ENCODE data around the gene SLC6A6. TPM values are rescaled to one million over a fixed set of nuclear protein-coding genes. Genes with fewer than 3 reads are reported as not detected.
A peak's percentile ranks its signal among the peaks of the same experiment; 100 is the strongest.

SLC6A6 gene
- total RNA-seq, 2 donors from 2014 or later = 43.1 to 56.5 TPM

DNA sequence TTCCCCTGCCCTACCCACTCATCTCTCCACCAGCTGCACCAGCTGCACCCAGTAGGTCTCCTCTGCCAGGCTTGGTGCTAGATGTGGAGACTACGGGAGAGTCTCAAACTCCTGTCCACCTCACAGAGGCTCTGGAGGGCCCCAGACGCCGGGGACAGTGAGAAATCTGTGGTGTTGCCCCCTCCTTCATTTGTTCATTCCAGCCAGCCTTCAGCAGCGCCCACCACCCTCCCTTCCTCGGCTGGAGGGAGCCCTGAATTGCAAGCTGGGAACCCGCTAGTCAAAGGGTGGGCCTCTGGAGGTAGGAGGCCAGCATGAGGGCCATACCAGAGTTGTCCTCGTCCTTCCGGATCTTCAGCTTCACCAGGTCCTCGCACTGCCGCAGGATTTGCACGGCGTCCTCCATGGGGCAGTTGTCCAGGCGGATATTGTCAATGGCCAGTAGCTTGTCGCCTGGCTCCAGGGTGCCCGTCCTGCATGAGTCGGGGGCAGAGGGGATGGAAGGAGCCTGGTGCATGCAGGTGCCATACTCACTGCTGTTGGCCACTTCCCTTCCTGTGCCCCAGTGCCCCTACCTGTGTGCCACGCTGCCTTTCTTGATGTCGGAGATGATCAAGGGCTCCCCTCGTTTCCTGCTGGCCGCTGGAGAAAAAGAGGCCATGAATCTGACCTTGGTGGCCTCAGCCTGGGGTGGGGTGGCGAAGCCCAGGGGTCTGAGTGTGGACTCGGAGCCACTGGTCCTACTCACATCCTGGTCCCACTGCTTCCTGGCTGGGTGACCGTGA, 108.6 kb downstream of the SLC6A6 start:
- no peaks in the 10 kb centered on the region for H3K9me3 ChIP-seq (ENCODE audit: control insufficient read depth, low read length)
- 90 to 92% methylated on average over 17 to 23 of the region's 23 CpGs for WGBS, 2 experiments (ENCODE audit: insufficient coverage in 1 of 2, insufficient read length in 1 of 2)
- H3K9me3 Mint-ChIP-seq = no peaks in the 10 kb centered on the region
- DNase-seq = peak; percentile 41
- no peaks in the 10 kb centered on the region for H3K27me3 ChIP-seq (ENCODE audit: control insufficient read depth, insufficient read depth, low read length, poor library complexity, severe bottlenecking)
- no peak overlapping the region for H3K4me3 Mint-ChIP-seq
- H3K9ac ChIP-seq (ENCODE audit: extremely low read depth, low read length, poor library complexity, severe bottlenecking) = no peak overlapping the region
- H3K36me3 Mint-ChIP-seq (ENCODE audit: low read depth) = no peaks in the 10 kb centered on the region
- no peak overlapping the region for H3K27ac Mint-ChIP-seq
- H3K36me3 ChIP-seq (ENCODE audit: control insufficient read depth, insufficient read depth, low read length) = no peaks in the 10 kb centered on the region
- no peak overlapping the region for H3K27ac ChIP-seq (ENCODE audit: low read depth, low read length)
- H3K27me3 Mint-ChIP-seq (ENCODE audit: insufficient read depth) = peaks cover 2% of the 10 kb centered on the region
- H3K4me1 Mint-ChIP-seq = no peaks in the 10 kb centered on the region
- TF ChIP-seq, protein P1, sequence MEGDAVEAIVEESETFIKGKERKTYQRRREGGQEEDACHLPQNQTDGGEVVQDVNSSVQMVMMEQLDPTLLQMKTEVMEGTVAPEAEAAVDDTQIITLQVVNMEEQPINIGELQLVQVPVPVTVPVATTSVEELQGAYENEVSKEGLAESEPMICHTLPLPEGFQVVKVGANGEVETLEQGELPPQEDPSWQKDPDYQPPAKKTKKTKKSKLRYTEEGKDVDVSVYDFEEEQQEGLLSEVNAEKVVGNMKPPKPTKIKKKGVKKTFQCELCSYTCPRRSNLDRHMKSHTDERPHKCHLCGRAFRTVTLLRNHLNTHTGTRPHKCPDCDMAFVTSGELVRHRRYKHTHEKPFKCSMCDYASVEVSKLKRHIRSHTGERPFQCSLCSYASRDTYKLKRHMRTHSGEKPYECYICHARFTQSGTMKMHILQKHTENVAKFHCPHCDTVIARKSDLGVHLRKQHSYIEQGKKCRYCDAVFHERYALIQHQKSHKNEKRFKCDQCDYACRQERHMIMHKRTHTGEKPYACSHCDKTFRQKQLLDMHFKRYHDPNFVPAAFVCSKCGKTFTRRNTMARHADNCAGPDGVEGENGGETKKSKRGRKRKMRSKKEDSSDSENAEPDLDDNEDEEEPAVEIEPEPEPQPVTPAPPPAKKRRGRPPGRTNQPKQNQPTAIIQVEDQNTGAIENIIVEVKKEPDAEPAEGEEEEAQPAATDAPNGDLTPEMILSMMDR (conservative IDR thresholded peaks at IDR 0.05) = no peak
- H3K4me3 ChIP-seq (ENCODE audit: low read length) = no peak overlapping the region
- no peaks in the 10 kb centered on the region for H3K4me1 ChIP-seq (ENCODE audit: control insufficient read depth, insufficient read depth, low read length)

- no peaks in the 10 kb centered on the region for H3K36me3 Mint-ChIP-seq (ENCODE audit: low read depth)
- peaks cover 2% of the 10 kb centered on the region for H3K27me3 Mint-ChIP-seq (ENCODE audit: insufficient read depth)
- no peak overlapping the region for H3K27ac Mint-ChIP-seq
- 73 to 90% methylated on average over 6 to 12 of the region's 12 CpGs for WGBS, 2 experiments (ENCODE audit: insufficient coverage in 1 of 2, insufficient read length in 1 of 2)
- H3K9me3 Mint-ChIP-seq = no peaks in the 10 kb centered on the region
- no peak overlapping the region for H3K27ac ChIP-seq (ENCODE audit: low read depth, low read length)
- H3K4me3 ChIP-seq (ENCODE audit: low read length) = no peak overlapping the region
- H3K27me3 ChIP-seq (ENCODE audit: control insufficient read depth, insufficient read depth, low read length, poor library complexity, severe bottlenecking) = no peaks in the 10 kb centered on the region
- no peaks in the 10 kb centered on the region for H3K4me1 Mint-ChIP-seq
- no peaks in the 10 kb centered on the region for H3K4me1 ChIP-seq (ENCODE audit: control insufficient read depth, insufficient read depth, low read length)
- no peak overlapping the region for H3K4me3 Mint-ChIP-seq
- H3K36me3 ChIP-seq (ENCODE audit: control insufficient read depth, insufficient read depth, low read length) = no peaks in the 10 kb centered on the region
- H3K9ac ChIP-seq (ENCODE audit: extremely low read depth, low read length, poor library complexity, severe bottlenecking) = no peak overlapping the region
- H3K9me3 ChIP-seq (ENCODE audit: control insufficient read depth, low read length) = no peaks in the 10 kb centered on the region
- TF ChIP-seq, protein P1 (conservative IDR thresholded peaks at IDR 0.05) = no peak
- peak; percentile 49 for DNase-seq
These were observed 109.3 kb downstream of the SLC6A6 start for GRCh38 chr3:14511623-14512280.

DNA sequence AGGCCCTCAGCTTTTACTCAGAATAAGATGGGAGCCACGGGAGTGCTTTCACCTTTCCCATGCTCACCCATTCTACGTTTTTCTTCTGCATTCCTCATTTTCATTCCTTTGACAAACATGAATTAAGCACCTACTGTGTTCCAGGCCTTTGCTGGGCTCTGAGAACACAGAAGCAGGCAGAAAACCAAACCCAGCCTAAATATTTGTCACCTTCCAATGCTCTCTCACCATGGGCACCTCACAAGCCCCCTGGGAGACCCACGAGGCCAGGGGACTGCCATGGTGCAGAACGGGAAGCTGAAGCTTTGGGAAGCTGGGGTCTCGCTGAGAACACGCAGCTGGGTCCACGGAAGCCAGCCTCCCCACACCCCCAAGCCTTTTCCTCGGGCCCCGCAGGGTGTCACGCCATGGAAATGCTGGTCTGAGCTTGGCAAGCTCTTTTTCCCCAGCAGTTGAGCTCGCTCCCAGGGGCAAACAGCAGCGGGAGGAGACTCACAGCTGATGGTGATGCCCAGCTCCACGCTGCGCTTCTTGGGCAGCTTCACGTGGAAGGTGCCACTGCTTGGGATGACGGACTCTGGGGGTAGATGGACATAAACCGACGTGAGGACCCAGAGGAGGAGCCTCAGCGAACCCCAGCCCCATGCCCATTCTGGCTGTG, 110.0 kb downstream of the SLC6A6 start:
- Mint-ChIP-seq H3K36me3 (ENCODE audit: low read depth) (no peaks in the 10 kb centered on the region), H3K27ac (no peak overlapping the region), H3K27me3 (ENCODE audit: insufficient read depth) (peaks cover 2% of the 10 kb centered on the region), H3K4me3 (no peak overlapping the region), H3K4me1 (no peaks in the 10 kb centered on the region), H3K9me3 (no peaks in the 10 kb centered on the region)
- Histone ChIP-seq H3K9me3 (ENCODE audit: control insufficient read depth, low read length) (no peaks in the 10 kb centered on the region), H3K4me1 (ENCODE audit: control insufficient read depth, insufficient read depth, low read length) (no peaks in the 10 kb centered on the region), H3K27me3 (ENCODE audit: control insufficient read depth, insufficient read depth, low read length, poor library complexity, severe bottlenecking) (no peaks in the 10 kb centered on the region), H3K9ac (ENCODE audit: extremely low read depth, low read length, poor library complexity, severe bottlenecking) (no peak overlapping the region), H3K27ac (ENCODE audit: low read depth, low read length) (no peak overlapping the region), H3K4me3 (ENCODE audit: low read length) (no peak overlapping the region), H3K36me3 (ENCODE audit: control insufficient read depth, insufficient read depth, low read length) (no peaks in the 10 kb centered on the region)
- peak; percentile 39 for DNase-seq
- TF ChIP-seq, protein P1 (conservative IDR thresholded peaks at IDR 0.05) = no peak
- WGBS, 2 experiments (ENCODE audit: insufficient coverage in 1 of 2, insufficient read length in 1 of 2) = 91 to 92% methylated on average over 15 to 19 of the region's 19 CpGs

All from endodermal cell (in vitro differentiated cells).